Vagina (tissue), 2 donors: ENCODE data around the gene C11orf58.

Experiments
- CTCF ChIP-seq, 3 experiments: fragments of 450-650 bp in 2 of 3; fragments of 200-600 bp in 1 of 3; sonication (generic) in 1 of 3; IDR thresholded peaks; one replicate each; pipeline ENCODE4 v1.5.1; 2017 to 2019; ENCODE audit warnings: antibody characterized with exemption in 3 of 3, mild to moderate bottlenecking in 2 of 3, moderate library complexity in 2 of 3
- POLR2AphosphoS5 ChIP-seq, 2 donors: sonication (generic); formaldehyde crosslinking; IDR thresholded peaks; one replicate each; pipeline ENCODE4 v1.9.0; 2017; ENCODE audit warnings: antibody characterized with exemption in 2 of 2, mild to moderate bottlenecking in 2 of 2, low read depth in 1 of 2; ENCODE audit not compliant: insufficient read depth in 1 of 2

- TF ChIP-seq CTCF (IDR thresholded peaks at IDR 0.05), result no peak
- TF ChIP-seq POLR2AphosphoS5 (IDR thresholded peaks at IDR 0.05; ENCODE audit: insufficient read depth in 1 of 2, low read depth in 1 of 2), result no peak
These were observed 25.3 kb downstream of the C11orf58 start for GRCh38 chr11:16763746-16764145.
